HepG2 (cell line): Measurements from ENCODE around the gene PALM. TPM values are rescaled to one million over a fixed set of nuclear protein-coding genes. Genes with fewer than 3 reads are reported as not detected.

Source experiments
- ATAC-seq: fragments of 200-7000 bp; cut with Tn5 transposase; 3 replicates; pipeline ENCODE4 v1.9.1; 2020; ENCODE audit warnings: mild to moderate bottlenecking, moderate library complexity
- BruUV-seq: library from RNA; stranded (reverse); fragments of 400-500 nt; replicated peaks from 2 replicates; lab custom pipeline; 2021; lab: Mats Ljungman, UMichigan
- CTCF ChIA-PET: fragments of 300-600 bp; formaldehyde crosslinking; extraction: SDS; loops from one replicate; lab custom pipeline; 2021; ENCODE audit warnings: low total read pairs, inconsistent platforms, low intra/inter-chr PET ratio; lab: Yijun Ruan, JAX
- POLR2A ChIA-PET: fragments of 350-600 bp; sonication (Branson Sonifier 250); formaldehyde crosslinking; loops from one replicate; lab custom pipeline; 2020; ENCODE audit warnings: antibody characterized with exemption, inconsistent platforms; lab: Yijun Ruan, JAX
- DNase-seq: peaks from one replicate; pipeline ENCODE4 v3.0.0-alpha.2; 2015; ENCODE audit warnings: low spot score
- FAIRE-seq: peaks from 3 replicates; lab custom pipeline; 2011; peaks lifted over from hg19 to GRCh38; lab: Jason Lieb, UNC
- H2AFZ ChIP-seq: one replicate; pipeline ENCODE4 v1.6.1; 2011; ENCODE audit warnings: low read length, inconsistent platforms
- H3K27ac ChIP-seq: fragments of 300-600 bp; 3 replicates; pipeline ENCODE4 v1.8.0; 2011; ENCODE audit warnings: mixed run types, mild to moderate bottlenecking, mixed read lengths, low read length, inconsistent platforms; ENCODE audit not compliant: insufficient read depth; ENCODE audit errors: extremely low read length
- H3K27me3 ChIP-seq, 2 experiments: fragments of 200-600 bp in 1 of 2; 2 replicates in 1 of 2; 3 replicates in 1 of 2; pipeline versions ENCODE4 v1.6.0 to v1.8.0; 2011; ENCODE audit warnings: low read length in 2 of 2, mild to moderate bottlenecking in 2 of 2, moderate library complexity in 2 of 2, inconsistent platforms in 1 of 2; ENCODE audit not compliant: insufficient read depth in 2 of 2, control insufficient read depth in 1 of 2
- H3K36me3 ChIP-seq, 2 experiments: fragments of 200-600 bp in 1 of 2; replicated peaks in 1 of 2; 2 replicates in 1 of 2; 3 replicates in 1 of 2; pipeline versions ENCODE4 v1.5.1 to v1.8.0; 2011; ENCODE audit warnings: low read length in 2 of 2, inconsistent platforms in 1 of 2; ENCODE audit not compliant: insufficient read depth in 2 of 2, control insufficient read depth in 1 of 2
- H3K4me1 ChIP-seq: 2 replicates; pipeline ENCODE4 v1.5.1; 2012; ENCODE audit warnings: low read length, inconsistent platforms; ENCODE audit not compliant: insufficient read depth
- H3K4me2 ChIP-seq: 2 replicates; pipeline ENCODE4 v1.6.0; 2011; ENCODE audit warnings: low read depth, low read length, inconsistent platforms
- H3K4me3 ChIP-seq, 3 experiments: fragments of 200-600 bp in 1 of 3; sonication (generic), shearing (Covaris generic) in 1 of 3; replicated peaks in 1 of 3; 2 replicates each; pipeline ENCODE4 v1.5.1; 2011 to 2016; ENCODE audit warnings: low read length in 3 of 3, inconsistent platforms in 2 of 3, low read depth in 2 of 3, mild to moderate bottlenecking in 2 of 3, control low read depth in 1 of 3, mixed read lengths in 1 of 3; ENCODE audit not compliant: insufficient read depth in 1 of 3
- H3K79me2 ChIP-seq: one replicate; pipeline ENCODE4 v1.6.1; 2011; ENCODE audit warnings: low read length, inconsistent platforms; ENCODE audit not compliant: insufficient read depth
- H3K9ac ChIP-seq: 2 replicates; pipeline ENCODE4 v1.6.0; 2011; ENCODE audit warnings: mild to moderate bottlenecking, low read depth, low read length, inconsistent platforms; ENCODE audit not compliant: insufficient read depth
- H3K9me3 ChIP-seq: 2 replicates; pipeline ENCODE4 v1.5.1; 2012; ENCODE audit warnings: mild to moderate bottlenecking, low read length
- H4K20me1 ChIP-seq: 2 replicates; pipeline ENCODE4 v1.6.0; 2011; ENCODE audit warnings: inconsistent platforms, mild to moderate bottlenecking, low read length, moderate library complexity; ENCODE audit not compliant: insufficient read depth
- AGO2 ChIP-seq: fragments of 200-400 bp; formaldehyde crosslinking; optimal IDR thresholded peaks from 2 replicates; pipeline ENCODE3; 2017; ENCODE audit warnings: mild to moderate bottlenecking, low read depth, low read length, moderate library complexity
- FOXA1 ChIP-seq, 2 experiments: fragments of 450-650 bp in 1 of 2; sonication (generic) in 1 of 2; formaldehyde crosslinking in 1 of 2; IDR thresholded peaks; 2 replicates each; pipeline versions ENCODE4 v1.4.0 to v1.6.1; 2016 to 2020; ENCODE audit warnings: missing genetic modification reagents in 1 of 2
- REPIN1 ChIP-seq: sonication (generic); formaldehyde crosslinking; IDR thresholded peaks from 2 replicates; pipeline ENCODE4 v1.8.0; 2022; ENCODE audit warnings: missing genetic modification reagents, low read depth, mild to moderate bottlenecking, borderline replicate concordance
- SIX4 ChIP-seq: sonication (generic); formaldehyde crosslinking; IDR thresholded peaks from 2 replicates; pipeline ENCODE4 v1.4.0; 2020; ENCODE audit warnings: missing genetic modification reagents
- ZBTB1 ChIP-seq: sonication (generic); formaldehyde crosslinking; IDR thresholded peaks from 2 replicates; pipeline ENCODE4 v1.4.0; 2020; ENCODE audit warnings: missing genetic modification reagents, borderline replicate concordance
- ZBTB38 ChIP-seq: sonication (generic); formaldehyde crosslinking; IDR thresholded peaks from 2 replicates; pipeline ENCODE4 v1.5.1; 2020; ENCODE audit warnings: mild to moderate bottlenecking, missing genetic modification reagents
- ZMYM2 ChIP-seq: sonication (generic); formaldehyde crosslinking; IDR thresholded peaks from 2 replicates; pipeline ENCODE4 v1.8.0; 2022; ENCODE audit warnings: mild to moderate bottlenecking, missing genetic modification reagents
- ZNF282 ChIP-seq: fragments of 450-650 bp; IDR thresholded peaks from 2 replicates; pipeline ENCODE4 v1.6.1; 2018; ENCODE audit not compliant: partially characterized antibody
- ZNF343 ChIP-seq: sonication (generic); formaldehyde crosslinking; IDR thresholded peaks from 2 replicates; pipeline ENCODE4 v1.4.0; 2020; ENCODE audit warnings: mild to moderate bottlenecking, missing genetic modification reagents
- ZNF367 ChIP-seq: sonication (generic); formaldehyde crosslinking; IDR thresholded peaks from 2 replicates; pipeline ENCODE4 v1.4.0; 2020; ENCODE audit warnings: missing genetic modification reagents, borderline replicate concordance
- ZNF703 ChIP-seq: sonication (generic); formaldehyde crosslinking; IDR thresholded peaks from 2 replicates; pipeline ENCODE4 v1.5.1; 2020; ENCODE audit warnings: missing genetic modification reagents, mild to moderate bottlenecking, moderate library complexity, borderline replicate concordance
- WGBS: methylation state at CpG from one replicate; pipeline ENCODE4 v1.1.6; 2017; ENCODE audit warnings: low lambda C conversion rate; 5-methylcytosine and 5-hydroxymethylcytosine counted together
- in situ Hi-C: cut with HindIII; loops from 2 replicates; pipeline ENCODE4 v1.10.0; 2017; ENCODE audit warnings: low pct_unique_long_range_greater_than_20kb; ENCODE audit not compliant: extremely low pct_ligation_motif_present
- intact Hi-C: fragments of 100-400 bp; cut with micrococcal nuclease; formaldehyde crosslinking; loops from one replicate; pipeline ENCODE4 v1.10.0; 2022; ENCODE audit not compliant: unreplicated experiment
- polyA plus RNA-seq, 8 experiments: library from polyadenylated mRNA; depleted of rRNA in 3 of 8; stranded (reverse) in 7 of 8; unstranded in 1 of 8; fragments of >200 nt; fragmentation: Illumina TruSeq in 4 of 8; extraction: Trizol in 4 of 8; gene quantifications; 2 replicates each; pipeline versions ENCODE4 v1.2.1 to v1.2.3, GENCODE V29; 2011 to 2016; ENCODE audit warnings: low read depth in 4 of 8, missing spikeins in 1 of 8, mixed read lengths in 1 of 8; ENCODE audit not compliant: insufficient read depth in 1 of 8
- total RNA-seq, 5 experiments: library from RNA; depleted of rRNA; stranded (reverse); fragments of >200 nt; fragmentation: Illumina TruSeq; extraction: Trizol; gene quantifications; 2 replicates each; pipeline ENCODE4 v1.2.3, GENCODE V29; 2016; ENCODE audit warnings: low read depth in 1 of 5
- TF ChIP-seq, protein P1 (sequence below): sonication (generic); formaldehyde crosslinking; IDR thresholded peaks from 2 replicates; pipeline ENCODE4 v1.5.0; 2020; ENCODE audit warnings: missing genetic modification reagents
- TF ChIP-seq, protein P2 (sequence below): sonication (generic); formaldehyde crosslinking; IDR thresholded peaks from 2 replicates; pipeline ENCODE4 v1.4.0; 2020; ENCODE audit warnings: missing genetic modification reagents
- TF ChIP-seq, protein P3 (sequence below): sonication (generic); formaldehyde crosslinking; IDR thresholded peaks from 2 replicates; pipeline ENCODE4 v1.4.0; 2020; ENCODE audit warnings: missing genetic modification reagents

Gene PALM
- total and polyA plus RNA-seq, 2 of the 13 experiments (the other 11 are each of a cell fraction or from before 2014, with no cell fraction given), result 4.0 to 9.7 TPM

DNA sequence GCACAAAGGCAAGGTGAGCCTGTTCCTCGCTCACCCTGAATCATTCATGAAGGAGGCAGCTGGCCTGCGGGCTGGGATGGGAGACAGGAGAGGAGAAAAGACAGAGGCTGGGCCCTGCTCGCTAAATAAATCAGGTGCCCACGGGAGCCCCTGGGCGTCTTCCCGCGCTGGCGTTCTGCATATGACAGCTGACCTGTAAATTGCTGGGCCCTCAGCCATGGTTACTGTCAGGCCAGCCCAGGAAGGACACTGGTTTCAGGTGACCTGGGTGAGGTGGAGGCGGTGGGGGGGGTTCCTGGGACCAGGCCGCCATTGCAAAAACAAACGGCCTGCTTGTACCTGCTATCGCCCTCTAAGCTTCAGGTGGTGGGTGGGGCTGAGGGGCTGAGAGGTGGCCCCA lies 85.1 kb downstream of the PALM start:
- Histone ChIP-seq H3K9me3 (no peaks in the 10 kb centered on the region), H2AFZ (no peak overlapping the region), H3K79me2 (peaks cover 9% of the 10 kb centered on the region), H3K4me2 (no peak overlapping the region)
- TF ChIP-seq ZNF282 (no peak), ZMYM2 (CRISPR knock-in tag) (no peak), ZNF367 (CRISPR knock-in tag) (no peak), REPIN1 (CRISPR knock-in tag) (no peak), SIX4 (CRISPR knock-in tag) (no peak), ZBTB1 (CRISPR knock-in tag) (no peak)
- TF ChIP-seq, protein P1, sequence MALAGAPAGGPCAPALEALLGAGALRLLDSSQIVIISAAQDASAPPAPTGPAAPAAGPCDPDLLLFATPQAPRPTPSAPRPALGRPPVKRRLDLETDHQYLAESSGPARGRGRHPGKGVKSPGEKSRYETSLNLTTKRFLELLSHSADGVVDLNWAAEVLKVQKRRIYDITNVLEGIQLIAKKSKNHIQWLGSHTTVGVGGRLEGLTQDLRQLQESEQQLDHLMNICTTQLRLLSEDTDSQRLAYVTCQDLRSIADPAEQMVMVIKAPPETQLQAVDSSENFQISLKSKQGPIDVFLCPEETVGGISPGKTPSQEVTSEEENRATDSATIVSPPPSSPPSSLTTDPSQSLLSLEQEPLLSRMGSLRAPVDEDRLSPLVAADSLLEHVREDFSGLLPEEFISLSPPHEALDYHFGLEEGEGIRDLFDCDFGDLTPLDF, result no peak
- TF ChIP-seq, all 625 proteins: peak for 0
- FAIRE-seq (no peak), DNase-seq (no peak), ATAC-seq (no peak)
- WGBS, result 71% methylated on average over 5 of the region's 12 CpGs
- H3K27me3 ChIP-seq, result no peaks in the 10 kb centered on the region; a peak in 1 of 5 replicates
- no peak overlapping the region for H3K9ac ChIP-seq
- ChIA-PET CTCF (no interaction called here), POLR2A (no interaction called here)
- BruUV-seq, result no TSS peak
- peaks cover 7% of the 10 kb centered on the region for H4K20me1 ChIP-seq
- in situ Hi-C loops (no loop called here), intact Hi-C loops (no loop called here)
- H3K27ac ChIP-seq, result no peak overlapping the region
- peaks cover 69% of the 10 kb centered on the region for H3K4me1 ChIP-seq
- no peak overlapping the region; a peak in 1 of 6 replicates for H3K4me3 ChIP-seq
- no peaks in the 10 kb centered on the region for H3K36me3 ChIP-seq

DNA sequence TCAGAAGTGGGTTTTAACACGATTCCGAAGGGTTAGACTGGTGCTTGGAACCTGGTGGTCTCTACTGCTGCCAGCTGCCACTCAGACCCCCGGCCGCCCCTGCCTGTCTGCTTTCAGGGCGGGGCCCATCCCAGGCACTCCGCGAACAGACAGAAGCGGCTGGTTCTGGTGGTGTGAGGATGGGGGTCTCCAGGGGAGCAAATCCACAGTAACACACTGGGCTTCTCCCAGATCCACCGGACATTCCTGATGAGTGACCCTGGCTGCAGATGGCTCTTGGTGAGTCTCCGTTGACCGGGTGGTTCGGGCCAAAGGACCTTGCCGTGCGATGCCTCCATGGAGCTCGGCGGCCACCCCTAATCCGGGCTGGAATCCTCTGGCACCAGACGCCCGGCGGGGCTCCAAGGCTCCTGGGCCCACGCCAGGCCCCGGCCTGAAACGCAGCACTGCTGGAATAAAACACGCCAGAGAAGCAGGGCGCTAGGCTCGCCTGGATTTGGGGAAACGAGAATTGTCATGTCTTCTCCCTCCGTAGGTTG lies 86.4 kb downstream of the PALM start:
- no TSS peak for BruUV-seq
- H3K9ac ChIP-seq, result peak overlapping the region; percentile 7; the same call in 1 of the 2 replicates
- H3K36me3 ChIP-seq, result peaks cover under 1 to 2% of the 10 kb centered on the region in 2 experiments; a peak in 3 of 5 replicates
- H3K79me2 ChIP-seq, result peaks cover 22% of the 10 kb centered on the region
- H3K27ac ChIP-seq, result peak overlapping the region; percentile 37
- peak overlapping the region; percentile 77 for H3K4me2 ChIP-seq
- in situ Hi-C loops, result no loop called here
- ChIA-PET POLR2A (interaction anchor here (2.0 kb wide), 1 partner anchor 55 kb away, joined by 4 read pairs; no protein-coding TSS in a partner anchor), CTCF (no interaction called here)
- no peak for FAIRE-seq
- H3K27me3 ChIP-seq, result no peaks in the 10 kb centered on the region; a peak in 1 of 5 replicates
- H3K4me1 ChIP-seq, result peaks cover 69% of the 10 kb centered on the region
- peak overlapping the region in 1 of 3 experiments; percentile 85; a peak in 1 of 6 replicates for H3K4me3 ChIP-seq
- no peak for ATAC-seq
- intact Hi-C loops, result no loop called here
- 64% methylated on average over 14 of the region's 28 CpGs for WGBS
- peaks cover 20% of the 10 kb centered on the region for H4K20me1 ChIP-seq
- H3K9me3 ChIP-seq, result no peaks in the 10 kb centered on the region
- H2AFZ ChIP-seq, result no peak overlapping the region
- no peak for DNase-seq
- TF ChIP-seq ZNF343 (CRISPR knock-in tag) (no peak), ZNF703 (no peak), FOXA1 (IDR thresholded peaks at IDR 0.05) (no peak), FOXA1 (CRISPR knock-in tag; IDR thresholded peaks at IDR 0.05) (no peak), AGO2 (no peak), ZBTB38 (peak; percentile 28; the same call in 1 of the 2 replicates)
- TF ChIP-seq, protein P2, sequence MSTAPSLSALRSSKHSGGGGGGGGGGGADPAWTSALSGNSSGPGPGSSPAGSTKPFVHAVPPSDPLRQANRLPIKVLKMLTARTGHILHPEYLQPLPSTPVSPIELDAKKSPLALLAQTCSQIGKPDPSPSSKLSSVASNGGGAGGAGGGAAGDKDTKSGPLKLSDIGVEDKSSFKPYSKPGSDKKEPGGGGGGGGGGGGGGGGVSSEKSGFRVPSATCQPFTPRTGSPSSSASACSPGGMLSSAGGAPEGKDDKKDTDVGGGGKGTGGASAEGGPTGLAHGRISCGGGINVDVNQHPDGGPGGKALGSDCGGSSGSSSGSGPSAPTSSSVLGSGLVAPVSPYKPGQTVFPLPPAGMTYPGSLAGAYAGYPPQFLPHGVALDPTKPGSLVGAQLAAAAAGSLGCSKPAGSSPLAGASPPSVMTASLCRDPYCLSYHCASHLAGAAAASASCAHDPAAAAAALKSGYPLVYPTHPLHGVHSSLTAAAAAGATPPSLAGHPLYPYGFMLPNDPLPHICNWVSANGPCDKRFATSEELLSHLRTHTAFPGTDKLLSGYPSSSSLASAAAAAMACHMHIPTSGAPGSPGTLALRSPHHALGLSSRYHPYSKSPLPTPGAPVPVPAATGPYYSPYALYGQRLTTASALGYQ (CRISPR knock-in tag), result no peak
- TF ChIP-seq, protein P3, sequence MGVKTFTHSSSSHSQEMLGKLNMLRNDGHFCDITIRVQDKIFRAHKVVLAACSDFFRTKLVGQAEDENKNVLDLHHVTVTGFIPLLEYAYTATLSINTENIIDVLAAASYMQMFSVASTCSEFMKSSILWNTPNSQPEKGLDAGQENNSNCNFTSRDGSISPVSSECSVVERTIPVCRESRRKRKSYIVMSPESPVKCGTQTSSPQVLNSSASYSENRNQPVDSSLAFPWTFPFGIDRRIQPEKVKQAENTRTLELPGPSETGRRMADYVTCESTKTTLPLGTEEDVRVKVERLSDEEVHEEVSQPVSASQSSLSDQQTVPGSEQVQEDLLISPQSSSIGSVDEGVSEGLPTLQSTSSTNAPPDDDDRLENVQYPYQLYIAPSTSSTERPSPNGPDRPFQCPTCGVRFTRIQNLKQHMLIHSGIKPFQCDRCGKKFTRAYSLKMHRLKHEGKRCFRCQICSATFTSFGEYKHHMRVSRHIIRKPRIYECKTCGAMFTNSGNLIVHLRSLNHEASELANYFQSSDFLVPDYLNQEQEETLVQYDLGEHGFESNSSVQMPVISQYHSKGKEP, result no peak
